Nephron progenitor cell (in vitro differentiated cells): ENCODE data around the gene WLS.

Experiments used
- DNase-seq: peaks from one replicate; pipeline ENCODE4 v3.0.0; 2021
- H3K27ac Mint-ChIP-seq: 2 replicates; pipeline ENCODE4 v1.8.0; 2021; ENCODE audit warnings: mild to moderate bottlenecking, moderate library complexity, mixed read lengths
- H3K27me3 Mint-ChIP-seq: 2 replicates; pipeline ENCODE4 v1.8.0; 2021; ENCODE audit warnings: mild to moderate bottlenecking, low read depth, mixed read lengths; ENCODE audit not compliant: poor library complexity
- H3K36me3 Mint-ChIP-seq: 2 replicates; pipeline ENCODE4 v1.8.0; 2021; ENCODE audit warnings: low read depth, mixed read lengths
- H3K4me1 Mint-ChIP-seq: 2 replicates; pipeline ENCODE4 v1.8.0; 2021; ENCODE audit warnings: mixed read lengths
- H3K4me3 Mint-ChIP-seq: 2 replicates; pipeline ENCODE4 v1.8.0; 2021; ENCODE audit warnings: mild to moderate bottlenecking, moderate library complexity, mixed read lengths
- H3K9me3 Mint-ChIP-seq: 2 replicates; pipeline ENCODE4 v1.8.0; 2021; ENCODE audit warnings: mild to moderate bottlenecking, moderate library complexity, mixed read lengths
- TF ChIP-seq, protein P1 (sequence below): fragments of 200-600 bp; sonication (generic); IDR thresholded peaks from 2 replicates; pipeline ENCODE4 v1.5.0; 2021; ENCODE audit warnings: antibody characterized with exemption

The WLS gene

DNA sequence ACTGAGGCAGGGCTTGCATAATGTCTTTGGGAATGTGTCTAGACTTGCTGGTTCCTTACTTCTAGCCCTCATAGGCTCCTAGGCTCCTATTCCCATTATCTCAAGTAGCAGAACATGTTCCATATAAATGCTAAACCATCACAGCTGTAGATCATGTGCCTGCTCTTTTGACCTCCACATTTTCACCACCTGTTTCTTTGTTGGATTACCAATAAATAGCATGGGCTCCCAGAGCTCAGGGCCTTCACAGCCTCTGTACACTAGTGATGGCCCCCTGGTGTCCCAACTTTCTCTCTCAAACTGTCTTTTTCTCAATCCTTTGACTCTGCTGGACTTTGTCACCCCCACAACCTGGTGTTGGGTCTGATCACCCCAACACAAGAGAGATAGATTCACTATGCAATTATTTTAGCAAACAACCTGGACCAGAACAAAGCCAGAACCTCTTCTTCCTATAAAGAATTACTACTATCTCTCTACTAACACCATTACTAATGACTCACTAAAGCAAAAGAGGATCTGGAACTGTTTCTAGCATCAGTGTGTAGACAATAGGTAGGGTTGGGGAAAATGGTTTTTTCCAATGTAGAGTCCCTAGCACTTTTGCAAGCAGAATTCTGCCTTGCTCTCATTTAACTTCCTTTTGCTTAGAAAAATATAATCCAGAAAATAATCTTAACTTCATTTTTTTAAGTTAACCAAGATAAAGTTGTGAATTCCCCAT lies 51.7 kb downstream of the WLS start:
- TF ChIP-seq, protein P1, sequence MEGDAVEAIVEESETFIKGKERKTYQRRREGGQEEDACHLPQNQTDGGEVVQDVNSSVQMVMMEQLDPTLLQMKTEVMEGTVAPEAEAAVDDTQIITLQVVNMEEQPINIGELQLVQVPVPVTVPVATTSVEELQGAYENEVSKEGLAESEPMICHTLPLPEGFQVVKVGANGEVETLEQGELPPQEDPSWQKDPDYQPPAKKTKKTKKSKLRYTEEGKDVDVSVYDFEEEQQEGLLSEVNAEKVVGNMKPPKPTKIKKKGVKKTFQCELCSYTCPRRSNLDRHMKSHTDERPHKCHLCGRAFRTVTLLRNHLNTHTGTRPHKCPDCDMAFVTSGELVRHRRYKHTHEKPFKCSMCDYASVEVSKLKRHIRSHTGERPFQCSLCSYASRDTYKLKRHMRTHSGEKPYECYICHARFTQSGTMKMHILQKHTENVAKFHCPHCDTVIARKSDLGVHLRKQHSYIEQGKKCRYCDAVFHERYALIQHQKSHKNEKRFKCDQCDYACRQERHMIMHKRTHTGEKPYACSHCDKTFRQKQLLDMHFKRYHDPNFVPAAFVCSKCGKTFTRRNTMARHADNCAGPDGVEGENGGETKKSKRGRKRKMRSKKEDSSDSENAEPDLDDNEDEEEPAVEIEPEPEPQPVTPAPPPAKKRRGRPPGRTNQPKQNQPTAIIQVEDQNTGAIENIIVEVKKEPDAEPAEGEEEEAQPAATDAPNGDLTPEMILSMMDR: no peak
- Mint-ChIP-seq H3K27me3 (no peaks in the 10 kb centered on the region), H3K27ac (no peak overlapping the region), H3K4me1 (peaks cover 7% of the 10 kb centered on the region), H3K9me3 (peaks cover 5% of the 10 kb centered on the region), H3K36me3 (peaks cover 88% of the 10 kb centered on the region), H3K4me3 (no peak overlapping the region)
- no peak for DNase-seq

DNA sequence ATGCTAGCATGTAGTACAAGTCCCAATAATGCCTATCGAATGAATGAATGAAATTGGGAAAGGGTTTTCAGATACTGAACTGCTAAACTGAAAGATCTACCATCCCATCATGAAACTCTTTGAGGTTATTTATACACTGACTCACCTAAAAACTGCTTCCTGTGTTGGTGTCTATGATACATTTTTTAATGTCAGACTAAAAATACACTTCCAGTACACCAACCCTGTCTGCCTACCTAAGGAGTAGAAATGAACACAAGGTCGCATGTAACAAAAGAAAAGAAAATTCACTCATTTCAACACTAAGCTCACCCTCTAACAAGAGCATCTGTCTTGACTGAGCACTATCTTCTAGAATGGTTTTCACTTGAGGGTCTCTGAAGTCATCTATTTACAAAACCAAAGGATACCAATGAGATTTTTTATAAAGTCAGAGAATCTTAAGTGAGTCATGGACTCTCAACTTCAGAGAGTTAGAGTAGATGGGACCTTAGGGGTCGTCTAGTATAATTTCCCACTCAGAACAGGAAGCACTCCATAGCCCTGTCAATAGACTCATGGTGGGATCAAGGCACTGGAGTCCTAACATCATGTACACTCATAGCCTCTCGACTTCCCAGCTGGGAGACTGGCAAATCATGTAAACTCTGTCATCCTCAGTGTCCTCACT lies 53.4 kb downstream of the WLS start:
- Mint-ChIP-seq H3K9me3 (no peaks in the 10 kb centered on the region), H3K4me3 (no peak overlapping the region), H3K36me3 (peaks cover 75% of the 10 kb centered on the region), H3K27me3 (no peaks in the 10 kb centered on the region), H3K4me1 (peaks cover 10% of the 10 kb centered on the region), H3K27ac (no peak overlapping the region)
- DNase-seq: no peak
- TF ChIP-seq, protein P1: no peak

DNA sequence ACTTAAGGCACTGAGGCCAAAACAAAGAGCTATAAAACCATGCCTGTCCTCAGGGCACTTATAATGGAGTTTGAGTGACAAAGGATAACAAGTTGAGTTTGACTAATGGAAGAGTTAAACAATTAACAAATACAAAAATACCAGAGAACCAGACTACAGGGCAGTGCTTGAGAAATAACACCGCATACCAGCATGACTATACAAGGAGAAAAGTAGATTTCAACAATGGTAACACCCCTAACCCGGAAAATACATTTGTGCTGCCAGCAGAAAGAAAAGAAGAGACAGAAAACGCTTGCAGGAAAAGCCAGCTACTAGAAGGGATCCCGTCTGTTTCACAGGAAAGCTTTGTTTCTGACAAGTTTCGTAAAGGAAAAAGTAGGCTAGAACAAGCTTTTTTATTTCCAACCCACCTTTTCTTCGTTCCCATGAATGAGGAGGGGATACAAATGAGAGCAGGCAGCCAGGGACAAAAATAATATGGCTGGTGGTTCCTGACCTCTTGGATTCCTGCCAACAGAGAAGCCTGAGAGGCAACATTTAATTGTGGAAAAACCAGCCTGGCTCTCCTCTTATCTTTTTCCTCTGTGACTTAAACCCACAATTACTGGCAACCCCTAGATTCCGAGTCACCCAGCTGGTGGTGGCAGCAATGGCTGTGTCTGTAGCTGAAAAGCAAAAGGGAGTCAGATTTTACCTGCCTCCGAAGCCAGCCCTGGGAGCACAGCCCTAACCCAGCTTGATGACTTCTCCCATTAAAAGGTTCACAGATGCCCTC lies 56.5 kb downstream of the WLS start:
- peak overlapping the region; percentile 39 for H3K27ac Mint-ChIP-seq
- H3K27me3 Mint-ChIP-seq: no peaks in the 10 kb centered on the region
- peaks cover 67% of the 10 kb centered on the region for H3K36me3 Mint-ChIP-seq
- no peak overlapping the region for H3K4me3 Mint-ChIP-seq
- peaks cover 27% of the 10 kb centered on the region for H3K4me1 Mint-ChIP-seq
- TF ChIP-seq, protein P1: no peak
- no peak for DNase-seq
- peaks cover 12% of the 10 kb centered on the region for H3K9me3 Mint-ChIP-seq

DNA sequence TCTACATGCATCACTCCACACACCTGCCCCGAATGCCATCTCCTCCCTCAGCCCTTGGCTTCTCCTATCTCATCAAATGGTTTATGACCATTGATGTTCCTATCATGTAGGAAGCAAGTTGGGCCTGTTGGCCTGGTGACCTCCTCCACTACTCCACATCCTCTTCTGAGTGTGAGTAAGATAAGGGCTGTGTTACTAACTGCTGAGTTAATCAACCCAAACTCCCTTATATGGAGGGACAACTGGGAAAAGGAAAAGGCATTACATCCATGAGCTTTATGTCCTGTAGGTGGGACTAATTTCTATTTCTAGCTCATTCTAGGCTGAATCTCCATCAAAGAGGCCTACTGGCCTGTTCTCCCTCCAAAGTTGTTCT lies 57.6 kb downstream of the WLS start:
- peaks cover 13% of the 10 kb centered on the region for H3K9me3 Mint-ChIP-seq
- H3K36me3 Mint-ChIP-seq: peaks cover 63% of the 10 kb centered on the region
- H3K27ac Mint-ChIP-seq: peak overlapping the region; percentile 88
- DNase-seq: no peak
- TF ChIP-seq, protein P1: no peak
- H3K4me3 Mint-ChIP-seq: no peak overlapping the region
- H3K27me3 Mint-ChIP-seq: no peaks in the 10 kb centered on the region
- H3K4me1 Mint-ChIP-seq: peaks cover 27% of the 10 kb centered on the region

DNA sequence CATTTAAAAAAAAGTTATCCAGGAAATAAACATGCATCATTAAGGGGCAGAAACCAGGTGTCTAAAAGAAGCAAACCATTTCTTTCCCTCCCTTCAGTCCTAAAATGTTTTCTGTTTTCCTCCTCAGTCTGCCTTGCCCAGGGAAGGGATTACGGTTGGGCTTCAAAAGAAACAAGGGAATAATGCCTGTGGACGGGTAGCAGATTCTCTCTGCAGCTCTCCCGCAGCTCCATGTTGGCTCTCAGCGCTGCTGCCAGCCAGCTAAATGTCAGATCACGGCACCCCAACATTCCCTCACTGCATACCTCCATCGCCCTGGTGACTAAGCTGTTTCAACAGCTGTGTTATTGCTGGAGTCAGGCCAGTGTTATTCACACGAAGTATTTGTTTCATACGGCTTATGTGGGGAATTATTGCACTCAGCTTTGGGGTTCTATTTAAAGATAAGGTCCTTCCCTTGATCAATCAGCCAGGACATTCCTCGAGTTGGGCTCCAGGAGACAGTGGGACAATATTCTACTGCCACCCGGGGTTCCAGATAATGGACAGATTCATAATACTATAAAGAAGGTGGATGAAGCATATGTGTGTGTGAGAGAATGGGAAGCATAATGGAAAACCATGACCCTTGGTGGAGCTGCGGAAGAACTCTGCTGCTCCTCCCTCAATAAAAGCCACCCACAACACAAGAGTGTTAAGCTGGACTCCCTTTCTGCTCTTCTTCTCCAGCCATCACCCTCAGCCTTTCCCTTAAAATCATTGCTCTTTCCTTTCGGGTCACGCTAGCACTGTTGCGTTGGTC lies 58.2 kb downstream of the WLS start:
- TF ChIP-seq, protein P1: no peak
- Mint-ChIP-seq H3K4me3 (peak overlapping the region; percentile 14), H3K27me3 (peaks cover 2% of the 10 kb centered on the region), H3K4me1 (peaks cover 33% of the 10 kb centered on the region), H3K36me3 (peaks cover 60% of the 10 kb centered on the region), H3K27ac (peak overlapping the region; percentile 96), H3K9me3 (peaks cover 13% of the 10 kb centered on the region)
- DNase-seq: no peak
